Mesodermal cell (in vitro differentiated cells): ENCODE results near the gene COPS8. TPM values are rescaled to one million over a fixed set of nuclear protein-coding genes. Genes with fewer than 3 reads are reported as not detected.
A peak's percentile ranks its signal among the peaks of the same experiment; 100 is the strongest.

Source experiments
- H3K27ac ChIP-seq: 2 replicates; pipeline ENCODE4 v1.7.0; 2013; ENCODE audit warnings: mild to moderate bottlenecking, low read depth, low read length, moderate library complexity; ENCODE audit not compliant: severe bottlenecking
- H3K36me3 ChIP-seq: 2 replicates; pipeline ENCODE4 v1.7.1; 2013; ENCODE audit warnings: mild to moderate bottlenecking, low read length, moderate library complexity; ENCODE audit not compliant: control insufficient read depth, insufficient read depth
- H3K4me1 ChIP-seq: one replicate; pipeline ENCODE4 v1.7.1; 2013; ENCODE audit warnings: mild to moderate bottlenecking, low read length; ENCODE audit not compliant: insufficient read depth, control insufficient read depth, poor library complexity, severe bottlenecking
- H3K4me3 ChIP-seq: 2 replicates; pipeline ENCODE4 v1.7.0; 2013; ENCODE audit warnings: low read length, control low read depth, mild to moderate bottlenecking; ENCODE audit not compliant: insufficient read depth, poor library complexity, severe bottlenecking; ENCODE audit errors: extremely low read depth
- H3K9me3 ChIP-seq: 2 replicates; pipeline ENCODE4 v1.7.1; 2013; ENCODE audit warnings: mild to moderate bottlenecking, low read length, moderate library complexity; ENCODE audit not compliant: control insufficient read depth
- WGBS, 2 experiments: methylation state at CpG; one replicate each; pipeline ENCODE4 v1.1.5; 2013; ENCODE audit warnings: missing lambda C conversion rate in 2 of 2; ENCODE audit not compliant: insufficient coverage in 2 of 2; 5-methylcytosine and 5-hydroxymethylcytosine counted together
- polyA plus RNA-seq, 2 experiments: library from polyadenylated mRNA; stranded (reverse); fragments of 50-300 nt; gene quantifications; one replicate each; pipeline ENCODE4 v1.2.3, GENCODE V29; 2013

Gene COPS8
- 107 TPM for polyA plus RNA-seq (2013, experiment 1 of 2)
- 116 TPM for polyA plus RNA-seq (2013, experiment 2 of 2)

GRCh38 chr2:237085248-237086221 lies at the start of gene COPS8:
Gene COPS8, plus strand, starts transcription at chr2:237085889. Its CDS starts 76 bp downstream, at chr2:237085965.
- H3K4me3 ChIP-seq, result peak within 1 kb of the TSS; percentile 90
- no peaks in the 10 kb centered on the region for H3K9me3 ChIP-seq
- no peaks in the 10 kb centered on the region for H3K4me1 ChIP-seq
- WGBS, 2 experiments, result 0 to 1% methylated on average over 70 to 74 of the region's 86 CpGs
- peaks cover 15% of the 10 kb centered on the region for H3K36me3 ChIP-seq
- H3K27ac ChIP-seq, result peak within 1 kb of the TSS; percentile 83

GRCh38 chr2:237039301-237040031 lies 46.2 kb upstream of the COPS8 start:
- Histone ChIP-seq H3K4me1 (no peaks in the 10 kb centered on the region), H3K4me3 (no peak overlapping the region), H3K36me3 (no peaks in the 10 kb centered on the region), H3K9me3 (no peaks in the 10 kb centered on the region), H3K27ac (no peak overlapping the region)
- 88 to 89% methylated on average over 8 of the region's 14 CpGs for WGBS, 2 experiments

- Histone ChIP-seq H3K4me3 (no peak overlapping the region), H3K36me3 (no peaks in the 10 kb centered on the region), H3K4me1 (no peaks in the 10 kb centered on the region), H3K27ac (no peak overlapping the region), H3K9me3 (no peaks in the 10 kb centered on the region)
- WGBS, 2 experiments, result 94% methylated on average over 9 to 11 of the region's 11 CpGs
Measured at GRCh38 chr2:237041231-237041630, 44.5 kb upstream of the COPS8 start.

GRCh38 chr2:237042101-237042500 lies 43.6 kb upstream of the COPS8 start:
- Histone ChIP-seq H3K4me1 (no peaks in the 10 kb centered on the region), H3K27ac (no peak overlapping the region), H3K4me3 (no peak overlapping the region), H3K9me3 (no peaks in the 10 kb centered on the region), H3K36me3 (no peaks in the 10 kb centered on the region)
- WGBS, 2 experiments, result no CpG with 5 or more reads among the region's 1 CpG

GRCh38 chr2:237043866-237044265 lies 41.8 kb upstream of the COPS8 start:
- 100% methylated on average over 2 of the region's 5 CpGs for WGBS, 2 experiments
- Histone ChIP-seq H3K9me3 (peaks cover 5% of the 10 kb centered on the region), H3K4me3 (no peak overlapping the region), H3K27ac (no peak overlapping the region), H3K4me1 (no peaks in the 10 kb centered on the region), H3K36me3 (no peaks in the 10 kb centered on the region)

GRCh38 chr2:237044281-237044680 lies 41.4 kb upstream of the COPS8 start:
- H3K27ac ChIP-seq, result no peak overlapping the region
- WGBS, 2 experiments, result 80% methylated on average over 1 of the region's 3 CpGs; no CpG with 5 or more reads in 1 of the 2 experiments

GRCh38 chr2:237045449-237045848 lies 40.2 kb upstream of the COPS8 start:
- Histone ChIP-seq H3K9me3 (peaks cover 11% of the 10 kb centered on the region), H3K4me1 (no peaks in the 10 kb centered on the region), H3K4me3 (no peak overlapping the region), H3K36me3 (no peaks in the 10 kb centered on the region), H3K27ac (no peak overlapping the region)
- WGBS, 2 experiments, result 63% methylated on average over 2 of the region's 4 CpGs; no CpG with 5 or more reads in 1 of the 2 experiments

More at GRCh38 chr2:237044281-237044680, 41.4 kb upstream of the COPS8 start:
- Histone ChIP-seq H3K4me3 (no peak overlapping the region), H3K4me1 (no peaks in the 10 kb centered on the region), H3K36me3 (no peaks in the 10 kb centered on the region), H3K9me3 (peaks cover 5% of the 10 kb centered on the region)

- no peaks in the 10 kb centered on the region for H3K4me1 ChIP-seq
- H3K27ac ChIP-seq, result no peak overlapping the region
- no peak overlapping the region for H3K4me3 ChIP-seq
- WGBS, 2 experiments, result no CpG with 5 or more reads among the region's 1 CpG
- H3K36me3 ChIP-seq, result no peaks in the 10 kb centered on the region
- peaks cover 11% of the 10 kb centered on the region for H3K9me3 ChIP-seq
Measured at GRCh38 chr2:237048595-237048994, 37.1 kb upstream of the COPS8 start.

GRCh38 chr2:237051861-237052260 lies 33.8 kb upstream of the COPS8 start:
- Histone ChIP-seq H3K4me1 (no peaks in the 10 kb centered on the region), H3K9me3 (peaks cover 11% of the 10 kb centered on the region), H3K4me3 (no peak overlapping the region), H3K36me3 (no peaks in the 10 kb centered on the region), H3K27ac (no peak overlapping the region)
- WGBS, 2 experiments, result 94 to 96% methylated on average over 2 to 4 of the region's 8 CpGs

GRCh38 chr2:237053066-237053465 lies 32.6 kb upstream of the COPS8 start:
- Histone ChIP-seq H3K9me3 (peaks cover 10% of the 10 kb centered on the region), H3K4me3 (no peak overlapping the region), H3K36me3 (no peaks in the 10 kb centered on the region), H3K27ac (no peak overlapping the region), H3K4me1 (no peaks in the 10 kb centered on the region)
- WGBS, 2 experiments, result 71% methylated on average over 2 of the region's 2 CpGs; no CpG with 5 or more reads in 1 of the 2 experiments
